CD4-positive, alpha-beta T cell treated with Interferon gamma for 1 hour (primary cell): ENCODE data around the gene KLHL1.

Experiments
- DNase-seq: peaks from one replicate; pipeline ENCODE4 v3.0.0-alpha.2; 2020

KLHL1 gene

DNA sequence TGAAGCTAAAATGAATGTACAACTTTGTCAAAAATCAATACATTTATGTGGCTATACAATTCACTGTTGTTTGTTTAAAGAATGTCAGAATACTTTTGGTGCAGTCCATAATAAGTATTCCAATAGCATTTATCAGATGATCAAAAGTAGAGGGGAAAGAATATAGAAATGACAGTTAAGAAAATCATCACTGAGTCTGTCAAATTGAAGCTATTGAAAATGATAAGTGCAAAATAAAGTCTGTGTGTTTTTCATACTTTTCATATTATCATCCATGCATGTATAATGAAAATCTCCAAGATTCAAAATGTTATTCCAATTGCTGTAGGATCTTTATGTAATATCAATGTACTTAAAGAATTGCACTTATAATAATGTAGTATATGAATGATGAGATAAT, 93.9 kb downstream of the KLHL1 start:
- no peak for DNase-seq

DNA sequence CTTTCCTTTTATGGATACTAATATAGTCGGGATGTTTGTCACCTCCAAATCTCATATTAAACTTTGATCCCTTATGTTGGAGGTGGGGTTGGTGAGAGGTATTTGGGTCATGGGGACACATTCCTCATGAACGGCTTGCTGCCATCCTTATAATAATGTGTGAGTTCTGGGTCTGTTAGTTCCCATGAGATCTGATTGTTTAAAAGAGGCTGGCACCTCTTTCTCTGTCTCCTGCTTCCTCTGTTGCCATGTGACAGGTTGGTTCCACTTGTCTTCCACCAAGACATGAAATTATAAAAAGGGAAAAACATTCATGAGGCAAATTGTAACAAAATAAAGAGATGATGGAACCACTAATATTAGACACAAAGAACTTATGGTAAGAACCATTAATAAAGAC, 108.4 kb downstream of the KLHL1 start:
- no peak for DNase-seq

DNA sequence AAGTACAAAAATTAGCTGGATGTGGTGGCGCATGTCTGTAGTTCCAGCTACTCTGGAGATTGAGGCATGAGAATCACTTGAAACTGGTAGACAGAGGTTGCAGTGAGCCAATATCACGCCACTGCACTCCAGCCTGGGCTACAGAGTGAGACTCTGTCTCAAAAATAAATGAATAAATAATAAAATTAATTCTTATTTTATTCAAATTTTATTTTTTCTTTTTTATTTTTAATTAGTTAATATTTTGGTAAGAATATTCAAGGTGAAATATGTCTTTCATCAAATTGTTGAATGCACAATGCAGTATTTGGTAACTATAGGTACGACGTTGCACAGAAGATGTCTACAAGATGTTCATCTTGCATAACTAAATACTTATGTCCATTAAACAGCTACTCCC, 111.2 kb downstream of the KLHL1 start:
- DNase-seq, result no peak

DNA sequence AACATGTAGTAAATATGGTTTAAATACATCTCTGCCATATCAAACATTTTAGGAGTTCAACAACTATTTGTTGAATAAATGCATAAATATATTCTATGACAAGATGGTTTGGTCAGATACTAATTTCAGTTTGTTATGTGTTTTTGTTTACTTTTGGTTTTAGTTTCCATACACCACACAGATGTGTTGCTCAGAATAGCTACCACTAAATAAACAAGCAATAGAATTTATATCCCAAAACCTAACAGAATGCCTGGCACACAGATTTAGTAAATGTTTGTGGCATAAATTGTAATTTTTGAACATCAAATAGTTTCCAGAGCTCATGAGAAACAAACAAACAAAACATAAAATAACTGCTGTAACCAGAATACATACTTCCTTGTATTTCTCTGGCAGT, 127.5 kb downstream of the KLHL1 start:
- no peak for DNase-seq

DNA sequence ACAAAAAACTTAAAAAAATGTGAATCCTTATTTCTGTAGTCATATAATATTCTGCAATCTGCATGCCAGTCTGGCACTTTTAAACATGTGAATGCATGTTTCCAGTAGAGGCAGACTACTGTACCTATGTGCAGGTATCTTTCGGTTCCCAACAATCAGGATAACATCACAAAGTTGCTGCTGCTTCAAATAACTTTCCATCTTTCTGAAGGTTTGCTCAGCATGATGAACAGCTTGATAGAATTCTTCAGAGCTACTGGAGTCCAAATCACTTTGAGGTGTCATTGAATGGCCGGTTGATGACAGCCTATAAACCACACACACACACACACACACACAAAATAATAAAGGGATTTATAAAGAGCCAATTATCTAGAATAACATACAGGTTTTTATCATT, 132.8 kb downstream of the KLHL1 start:
- DNase-seq, result no peak

DNA sequence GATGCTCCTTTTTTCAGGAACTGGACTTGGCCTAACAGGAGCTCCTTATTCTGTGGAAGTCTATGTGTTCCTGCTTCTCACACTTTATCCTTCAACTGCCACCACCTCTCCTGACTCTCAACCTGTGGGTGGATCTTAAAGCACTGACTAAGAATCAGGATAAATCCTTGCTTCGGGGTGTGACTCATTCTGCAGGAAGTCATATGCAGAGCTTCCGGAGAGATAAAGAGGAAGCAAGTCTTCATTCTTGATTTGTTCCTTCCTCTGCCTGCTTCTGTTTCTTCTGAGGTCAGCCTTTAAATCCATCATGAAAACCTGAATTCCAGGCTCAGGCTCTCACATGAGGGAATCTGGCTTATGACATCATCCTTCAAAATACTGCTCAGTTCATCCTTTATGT, 137.7 kb downstream of the KLHL1 start:
- no peak for DNase-seq

DNA sequence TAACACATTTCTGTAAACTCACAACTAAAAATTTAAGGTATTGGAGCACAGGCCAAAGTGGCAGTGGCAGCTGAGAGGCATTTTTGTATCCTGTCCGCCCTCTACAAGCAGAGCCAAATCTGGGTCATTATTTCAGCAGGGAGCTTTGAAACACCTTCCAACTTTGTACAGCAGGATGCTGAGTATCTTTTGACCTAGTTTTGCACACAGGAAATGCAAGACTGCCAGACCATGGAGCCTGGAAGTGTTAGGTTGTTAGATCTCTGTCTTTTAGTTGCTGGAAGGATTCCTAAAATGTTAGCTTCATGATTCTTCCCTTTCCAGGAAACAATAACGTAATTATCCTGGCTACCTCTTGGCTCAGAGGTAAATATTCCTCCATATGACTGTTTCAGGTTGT, 149.2 kb downstream of the KLHL1 start:
- DNase-seq, result no peak

DNA sequence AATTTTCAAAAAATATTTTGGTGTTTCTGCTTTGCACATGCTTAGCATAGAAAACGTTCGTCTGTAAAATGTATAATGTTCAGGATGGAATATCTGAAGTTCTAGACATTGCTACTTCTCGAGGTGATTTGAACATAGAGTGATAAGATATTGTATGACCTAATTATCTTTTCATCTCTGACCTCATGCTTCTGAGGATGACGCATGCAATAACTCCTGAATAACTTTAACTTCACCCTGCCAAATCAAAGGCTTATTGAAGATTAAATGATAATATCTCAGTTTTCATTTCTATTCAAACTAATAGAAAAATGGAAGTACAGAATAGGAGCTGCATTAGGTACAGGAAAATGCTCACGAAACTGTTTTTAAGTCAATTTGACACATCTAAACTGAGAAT, 151.4 kb downstream of the KLHL1 start:
- no peak for DNase-seq

DNA sequence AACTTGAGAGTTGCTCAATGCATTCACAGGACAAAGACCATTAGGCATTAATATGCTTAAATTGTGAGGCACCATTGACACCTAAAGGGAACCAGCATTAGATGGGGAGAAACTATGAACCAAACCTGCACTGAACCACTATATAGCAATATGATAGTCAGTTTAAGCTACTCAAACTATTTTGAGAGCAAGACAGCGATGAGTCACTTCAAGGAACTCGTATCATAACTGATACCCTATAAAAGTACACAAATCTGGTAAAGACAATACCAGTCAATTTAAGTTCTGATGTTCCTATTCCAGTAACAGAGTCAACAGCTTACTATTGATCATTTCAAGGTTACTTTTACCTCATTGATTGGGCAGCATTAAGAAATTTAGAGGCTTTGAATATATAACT, 151.9 kb downstream of the KLHL1 start:
- DNase-seq, result no peak

DNA sequence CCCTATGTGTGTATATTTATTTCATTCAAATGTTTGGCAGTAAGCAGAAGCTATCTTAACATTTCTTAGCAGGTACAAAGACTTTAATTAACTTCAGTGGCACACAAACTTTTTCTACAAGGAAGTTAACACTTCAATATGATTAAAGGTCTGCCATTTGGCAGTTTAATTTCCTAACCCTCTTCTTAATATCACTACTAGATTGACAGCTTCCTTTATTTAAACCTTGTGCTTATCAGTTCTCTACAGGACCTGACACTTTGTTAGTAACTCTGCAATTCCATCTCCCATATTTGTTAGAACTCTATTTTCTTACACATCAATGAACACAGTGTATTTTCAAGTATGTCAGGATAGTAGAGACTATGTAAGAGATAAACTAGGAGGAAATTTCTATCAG, 153.0 kb downstream of the KLHL1 start:
- DNase-seq, result no peak

DNA sequence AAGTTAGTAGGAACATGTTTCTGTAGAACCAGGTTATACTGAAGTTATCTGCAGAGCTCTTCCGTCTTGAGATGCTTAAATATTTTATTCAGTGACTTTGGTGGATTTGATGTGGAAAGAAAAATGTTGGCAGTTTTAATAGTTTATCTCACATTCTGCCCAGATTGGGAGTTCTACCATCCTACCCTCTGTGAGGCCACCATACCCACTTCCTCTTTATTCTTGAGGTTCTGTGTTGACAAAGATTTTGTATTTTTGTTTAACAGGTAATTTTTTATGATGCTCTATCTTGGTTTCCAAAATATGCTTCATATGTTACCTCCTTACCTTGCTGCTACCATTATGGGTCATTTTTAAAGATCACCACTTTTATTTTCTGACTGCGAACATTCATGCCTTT, 156.8 kb downstream of the KLHL1 start:
- DNase-seq, result no peak

DNA sequence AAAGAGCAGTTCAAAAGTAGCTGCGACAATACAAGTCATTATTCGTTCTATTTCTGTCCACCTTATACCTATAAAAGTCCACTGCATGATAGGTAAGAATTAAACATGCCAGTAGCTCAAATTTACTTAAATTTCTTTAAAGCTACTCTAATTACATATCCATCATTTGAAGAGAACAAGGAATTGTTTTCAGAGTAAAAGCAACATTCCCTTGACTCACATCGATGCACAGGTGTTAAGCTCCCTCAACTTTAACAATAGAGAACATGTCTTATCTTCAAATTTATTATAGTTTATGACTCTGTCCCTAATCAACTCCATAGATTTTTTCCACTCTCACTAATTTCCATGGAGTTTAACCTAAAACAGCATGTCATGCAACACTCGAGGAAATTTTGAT, 158.1 kb downstream of the KLHL1 start:
- DNase-seq, result no peak

DNA sequence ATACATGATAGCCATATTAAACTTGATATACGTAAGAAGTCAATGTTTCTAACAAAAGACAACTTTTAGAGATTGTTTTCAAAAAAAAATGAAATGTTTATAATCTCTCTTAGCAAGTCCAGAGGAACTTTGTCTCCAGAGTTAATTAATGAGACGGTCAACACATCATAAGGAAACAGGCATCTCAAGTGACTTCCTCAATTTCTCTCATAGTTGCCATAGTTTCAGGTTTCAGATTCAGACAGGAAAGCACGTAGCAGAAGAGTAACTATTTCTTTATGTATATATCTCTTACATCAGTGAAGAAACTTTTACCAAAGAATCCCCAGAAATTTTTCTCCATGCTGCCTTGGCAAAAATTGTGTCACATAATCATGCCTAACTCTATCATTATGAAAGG, 160.2 kb downstream of the KLHL1 start:
- DNase-seq, result no peak

DNA sequence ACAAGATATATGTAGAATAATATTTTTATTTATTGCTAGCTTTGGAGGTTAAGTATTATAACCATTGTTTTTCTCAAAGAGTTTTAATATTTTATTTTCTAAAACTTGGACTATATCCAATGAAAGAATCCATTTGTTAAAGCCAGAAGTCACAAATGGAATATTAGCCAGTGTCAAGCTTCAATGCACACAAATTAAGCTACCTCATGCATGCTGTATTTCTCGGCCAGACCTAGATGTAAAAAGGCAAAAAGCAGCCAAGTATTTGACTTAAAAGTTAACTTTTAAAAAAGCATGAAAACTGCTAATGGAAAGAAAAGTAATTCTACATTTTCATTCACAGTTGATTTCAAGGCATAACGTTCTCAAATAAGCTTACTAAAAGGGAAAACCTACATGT, 160.7 kb downstream of the KLHL1 start:
- no peak for DNase-seq

DNA sequence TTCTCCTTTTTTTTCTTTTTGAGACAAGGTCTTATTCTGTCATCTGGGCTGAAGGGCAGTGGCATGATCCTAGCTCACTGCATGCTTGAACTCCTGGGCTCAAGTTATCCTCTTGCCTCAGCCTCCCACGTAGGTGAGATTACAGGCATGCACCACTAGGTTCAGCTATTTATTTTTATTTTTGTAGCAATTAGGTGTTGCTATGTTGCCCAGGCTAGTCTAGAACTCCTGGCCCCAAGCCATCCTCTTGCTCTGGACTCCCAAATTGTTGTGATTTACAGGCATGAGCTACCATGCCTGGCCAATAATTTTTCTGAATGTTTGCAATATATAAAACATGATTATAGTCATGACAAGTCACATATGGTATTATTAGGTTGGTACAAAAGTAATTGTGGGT, 161.7 kb downstream of the KLHL1 start:
- no peak for DNase-seq

DNA sequence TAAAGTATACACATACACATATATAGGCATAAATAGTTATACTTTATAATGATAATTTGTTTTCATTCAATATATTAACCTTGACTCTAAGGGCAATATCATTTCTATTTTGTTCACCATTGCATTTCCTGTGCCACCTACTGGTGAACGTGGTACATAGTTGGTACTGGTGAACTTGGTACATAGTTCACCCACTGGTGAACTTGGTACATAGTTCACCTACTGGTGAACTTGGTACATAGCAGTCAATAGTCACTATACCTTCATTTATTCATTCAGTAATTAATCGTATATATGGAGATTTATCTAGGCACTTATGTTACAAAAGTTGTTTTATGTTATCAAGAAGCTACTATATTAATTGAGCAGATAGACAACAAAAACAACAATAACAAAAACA, 173.2 kb downstream of the KLHL1 start:
- no peak for DNase-seq

DNA sequence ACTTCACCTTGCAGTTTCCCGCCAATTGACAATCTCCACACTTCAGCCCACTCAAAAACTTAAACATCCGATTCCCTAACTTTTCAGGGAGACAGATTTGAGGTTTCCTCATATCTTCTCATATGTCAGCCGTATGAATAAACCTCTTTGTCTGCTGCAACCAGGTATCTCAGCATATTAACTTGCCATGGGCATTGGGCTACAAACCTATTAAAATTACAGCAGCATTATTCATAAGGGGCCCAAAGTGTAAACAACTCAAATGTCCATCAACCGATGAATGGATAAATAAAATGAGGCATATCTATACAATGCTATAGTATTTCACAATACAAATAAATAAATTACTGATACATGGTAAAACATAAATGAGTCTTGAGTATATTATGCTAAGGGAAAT, 180.0 kb downstream of the KLHL1 start:
- no peak for DNase-seq

DNA sequence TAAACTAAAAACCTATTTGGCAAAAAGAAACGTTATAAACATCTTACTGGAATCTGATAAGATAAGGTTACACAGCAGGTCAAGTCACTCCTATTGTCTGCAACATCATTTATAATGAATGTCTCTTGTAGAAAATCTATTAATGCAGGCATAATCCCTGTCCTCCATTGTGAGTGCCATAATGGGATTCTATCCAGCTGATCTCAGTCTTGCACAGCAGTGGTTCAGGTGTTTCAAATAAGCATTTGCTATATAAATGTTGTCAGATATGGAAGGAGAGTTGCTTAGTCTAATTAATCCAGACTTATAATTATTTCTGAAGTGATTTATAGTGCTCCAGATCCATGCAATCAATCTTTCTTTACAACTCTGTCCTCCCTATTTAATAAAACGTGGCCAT, 187.1 kb downstream of the KLHL1 start:
- no peak for DNase-seq

DNA sequence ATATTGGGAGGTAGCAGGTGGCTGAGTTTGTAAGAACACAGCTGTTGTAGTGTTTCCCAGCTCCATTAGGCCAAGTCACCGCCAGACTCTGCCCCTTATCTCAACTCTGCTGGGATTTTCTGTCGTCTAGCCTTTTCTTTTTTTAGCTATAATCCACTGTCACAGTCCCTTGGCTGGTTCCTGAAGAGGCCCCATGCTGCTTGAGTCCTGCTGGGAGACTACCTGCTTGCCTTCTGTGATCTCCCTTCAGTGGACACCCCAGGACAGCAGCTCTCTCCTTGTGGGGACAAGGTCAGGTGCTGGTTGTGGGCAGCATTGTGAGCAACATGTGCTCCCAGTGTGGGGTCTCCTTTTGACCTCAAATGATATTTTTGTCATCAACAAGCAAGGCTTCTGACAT, 195.6 kb downstream of the KLHL1 start:
- DNase-seq, result no peak

DNA sequence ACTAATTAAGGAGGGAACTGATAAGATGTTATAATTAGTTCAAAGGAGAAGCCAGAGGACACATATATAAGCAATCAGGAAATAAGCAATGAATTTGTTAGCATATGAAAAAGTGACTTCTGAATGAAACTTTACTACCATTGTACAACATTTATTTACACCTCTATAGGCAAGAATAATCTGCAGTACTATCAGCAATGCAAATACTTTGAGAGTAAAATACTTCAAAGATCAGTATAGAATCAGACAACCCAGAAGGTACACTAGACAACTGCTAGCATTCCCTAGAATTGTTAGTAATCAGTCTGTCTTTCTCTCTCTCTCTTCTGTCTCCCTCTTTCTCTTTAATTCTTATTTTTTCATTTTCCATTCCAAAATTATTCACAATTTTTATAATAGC, 197.5 kb downstream of the KLHL1 start:
- no peak for DNase-seq

DNA sequence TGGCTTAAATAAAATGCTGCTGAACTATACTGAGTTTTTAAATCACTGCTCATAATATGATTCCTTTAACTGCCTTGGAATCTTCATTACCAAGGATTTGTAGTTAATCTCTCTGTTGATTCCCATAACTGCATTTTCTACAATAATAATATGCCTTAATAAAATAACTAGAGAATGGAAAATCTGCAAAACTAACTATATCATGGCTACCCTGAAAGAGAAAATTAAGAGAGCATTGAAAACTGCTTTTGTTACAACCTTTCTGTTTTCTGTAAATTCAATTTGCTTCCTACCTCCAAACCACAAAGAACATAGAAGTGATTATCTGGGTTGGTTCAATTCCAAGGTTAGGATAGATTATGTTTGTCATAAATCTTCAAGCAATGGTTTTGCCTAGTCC, 203.5 kb downstream of the KLHL1 start:
- no peak for DNase-seq

DNA sequence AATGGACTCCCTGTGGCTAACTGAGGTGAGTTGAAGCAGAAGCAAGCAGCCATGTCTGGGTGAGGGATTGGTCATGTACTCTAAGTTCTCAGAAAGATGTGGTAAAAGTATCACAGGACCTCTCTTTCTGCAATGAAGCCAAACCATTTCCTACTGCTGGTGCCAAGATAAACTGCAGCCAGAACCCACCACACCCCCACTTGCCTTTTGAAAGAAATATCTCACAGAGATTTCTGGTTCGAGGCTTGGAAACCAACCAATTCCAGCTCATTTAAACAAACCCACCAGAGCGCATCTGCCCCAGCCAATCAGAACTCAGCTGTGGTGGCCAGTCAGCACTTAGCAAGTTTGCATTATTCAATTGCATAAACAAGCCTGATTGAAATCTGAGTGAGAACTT, 205.2 kb downstream of the KLHL1 start:
- no peak for DNase-seq

DNA sequence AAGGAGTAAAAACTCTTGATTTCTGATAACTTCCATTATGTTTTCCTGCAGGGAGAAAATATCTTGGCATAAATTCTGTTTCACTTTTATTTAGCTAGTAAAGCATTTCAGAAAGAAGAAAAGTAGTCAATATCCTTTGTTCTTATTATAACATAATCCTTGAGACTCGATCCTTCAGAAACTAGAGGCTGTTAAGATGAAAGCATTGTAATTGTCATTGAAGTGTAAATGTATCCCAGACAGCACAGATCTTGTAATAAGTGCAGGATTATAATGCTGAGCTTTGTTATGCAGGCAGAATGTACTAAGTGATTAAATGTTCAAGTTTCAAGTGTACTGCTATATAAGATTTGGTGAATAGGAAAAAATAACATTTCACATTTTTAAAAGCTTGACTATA, 225.8 kb downstream of the KLHL1 start:
- no peak for DNase-seq

DNA sequence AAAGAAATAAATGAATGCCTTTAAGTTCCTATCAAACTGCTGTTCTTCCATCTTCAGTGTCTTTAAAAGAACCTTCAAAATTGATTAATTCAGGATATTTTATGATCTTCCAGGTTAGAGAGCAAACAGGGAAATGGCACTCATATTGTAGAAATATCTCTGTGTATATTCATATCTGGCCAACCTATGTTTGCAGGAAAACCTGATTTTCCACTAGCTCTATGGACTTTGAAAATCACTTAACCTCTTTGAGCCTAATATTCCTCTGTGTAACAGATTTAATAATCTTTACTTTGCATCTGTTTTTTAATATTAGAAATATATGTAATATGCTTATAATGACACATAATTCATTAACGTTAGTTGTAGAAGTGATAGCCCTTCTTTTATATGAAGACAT, 228.3 kb downstream of the KLHL1 start:
- no peak for DNase-seq

DNA sequence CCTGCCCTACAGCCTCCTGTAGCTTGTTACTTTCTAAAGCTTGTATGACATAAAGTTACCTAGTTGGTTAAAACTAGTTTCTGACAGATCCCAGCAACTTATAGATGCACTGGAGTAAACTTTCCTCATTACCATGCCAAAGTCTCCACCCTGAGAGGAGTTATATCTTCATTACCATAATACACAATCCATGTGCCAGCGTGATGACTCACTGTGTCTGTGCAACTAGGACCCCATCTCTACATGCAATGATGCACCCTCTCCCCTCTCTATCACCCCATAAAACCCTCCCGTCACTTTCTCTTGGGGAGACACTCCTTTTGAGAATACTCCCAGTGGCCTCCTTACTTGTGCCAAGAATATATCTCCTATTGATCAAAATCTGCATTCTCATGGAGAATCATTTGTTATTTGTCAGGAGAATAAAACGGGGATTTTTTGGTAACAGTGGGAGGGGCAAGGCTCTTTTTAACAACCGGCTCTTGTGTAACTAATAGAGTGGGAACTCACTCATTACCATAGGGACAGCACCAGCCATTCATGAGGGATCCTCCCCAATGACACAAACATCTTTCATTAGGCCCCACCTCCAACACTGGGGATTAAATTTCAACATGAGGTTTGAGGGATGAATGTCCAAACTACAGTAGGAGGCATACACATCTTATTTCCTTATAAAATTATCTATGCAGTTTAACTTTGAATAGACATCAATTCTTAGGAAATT, 235.8 kb downstream of the KLHL1 start:
- DNase-seq, result no peak

DNA sequence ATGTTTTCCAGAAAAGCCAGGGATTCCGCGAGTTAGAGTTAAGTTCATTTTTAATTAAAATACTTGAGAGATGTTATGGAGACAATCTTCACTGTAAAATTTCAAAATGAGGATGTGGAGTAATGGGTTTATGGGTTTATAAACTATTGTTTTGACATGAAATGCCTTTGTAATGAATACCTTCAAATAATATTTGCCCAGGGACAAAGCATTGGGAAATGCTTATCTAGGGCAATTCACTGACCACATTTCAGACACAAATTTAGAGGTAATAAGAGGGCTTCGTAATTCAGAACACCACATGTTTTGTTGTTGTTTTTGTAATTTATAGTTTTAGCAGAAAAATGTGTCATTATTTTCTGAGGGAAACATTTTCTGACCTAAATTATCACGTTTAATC, 241.7 kb downstream of the KLHL1 start:
- DNase-seq, result no peak
